GM21528 (cell line): ENCODE measurements around the gene MOB2.
"Not testable (repeated sequence)": the region's sequence is repeated elsewhere in the genome, so short reads cannot be mapped to it uniquely, and the experiment has no call there.

Experiments used
- ATAC-seq: cut with Tn5 transposase; IDR thresholded peaks from one replicate; pipeline ENCODE4 v1.9.1; 2021; ENCODE audit warnings: mild to moderate bottlenecking, moderate library complexity; ENCODE audit not compliant: unreplicated experiment, low FRiP score

The MOB2 gene

DNA sequence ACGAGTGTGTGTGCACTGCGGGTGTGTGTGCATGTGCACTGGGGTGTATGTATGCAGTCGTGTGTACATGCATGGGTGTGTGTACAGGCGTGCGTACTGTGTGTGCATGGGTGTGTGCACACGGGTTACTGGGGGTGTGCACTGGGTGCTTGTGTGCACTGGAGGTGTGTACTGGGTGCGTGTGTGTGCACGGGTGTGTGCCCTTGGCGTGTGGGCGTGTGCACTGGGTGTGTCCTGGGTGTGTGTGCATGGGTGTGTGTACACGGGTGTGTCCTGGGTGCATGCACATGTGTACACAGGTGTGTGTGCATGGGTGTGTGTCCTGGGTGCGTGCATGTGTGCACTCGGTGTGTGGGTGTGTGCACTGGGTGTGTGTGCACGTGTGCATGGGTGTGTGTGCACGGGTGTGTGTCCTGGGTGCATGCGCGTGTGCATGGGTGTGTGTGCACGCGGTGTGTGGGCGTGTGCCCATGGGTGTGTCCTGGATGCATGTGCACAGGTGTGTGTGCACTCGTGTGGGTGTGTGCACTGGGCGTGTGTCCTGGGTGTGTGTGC, 57.7 kb downstream of the MOB2 start:
- ATAC-seq, result no peak

DNA sequence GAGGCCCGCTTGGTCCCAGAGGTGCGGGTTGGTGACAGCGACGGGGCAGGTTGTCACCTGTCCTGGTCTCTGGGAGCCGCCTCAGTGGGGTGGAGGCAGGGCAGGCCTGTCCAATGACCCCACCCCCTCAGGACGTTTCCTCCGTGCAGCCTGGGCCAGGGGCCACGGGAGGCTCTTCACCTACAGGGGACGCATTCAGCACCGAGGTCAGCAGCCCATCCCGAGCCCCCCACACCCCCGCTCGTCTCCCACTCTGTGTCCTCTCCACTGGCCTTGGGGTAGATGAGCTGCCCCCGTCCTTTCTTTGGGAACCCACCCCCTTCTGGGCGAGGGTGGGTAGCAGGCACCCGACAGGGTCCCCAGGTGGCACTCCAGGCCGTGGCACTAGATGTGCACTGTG, 61.1 kb downstream of the MOB2 start:
- ATAC-seq, result no peak

DNA sequence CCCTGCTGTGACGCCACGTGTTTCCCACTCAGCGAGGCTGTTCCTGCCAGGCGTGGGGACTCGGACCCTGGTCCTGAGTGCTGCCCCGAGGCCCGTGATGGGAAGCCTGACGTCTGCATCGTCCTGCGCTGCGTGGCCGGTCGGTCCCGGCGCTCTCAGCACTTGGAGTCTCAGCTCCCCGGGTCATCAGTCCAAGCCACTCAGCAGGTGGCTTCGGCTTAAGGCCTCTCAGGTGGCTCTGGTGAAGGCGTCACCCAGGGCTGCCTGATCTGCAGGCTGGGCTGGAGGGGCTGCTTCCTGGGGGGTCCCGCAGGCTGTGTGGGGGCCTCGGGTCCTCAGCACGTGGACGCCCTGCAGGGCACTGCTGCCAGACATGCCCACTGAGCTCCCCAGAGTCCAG, 61.6 kb downstream of the MOB2 start:
- no peak for ATAC-seq

DNA sequence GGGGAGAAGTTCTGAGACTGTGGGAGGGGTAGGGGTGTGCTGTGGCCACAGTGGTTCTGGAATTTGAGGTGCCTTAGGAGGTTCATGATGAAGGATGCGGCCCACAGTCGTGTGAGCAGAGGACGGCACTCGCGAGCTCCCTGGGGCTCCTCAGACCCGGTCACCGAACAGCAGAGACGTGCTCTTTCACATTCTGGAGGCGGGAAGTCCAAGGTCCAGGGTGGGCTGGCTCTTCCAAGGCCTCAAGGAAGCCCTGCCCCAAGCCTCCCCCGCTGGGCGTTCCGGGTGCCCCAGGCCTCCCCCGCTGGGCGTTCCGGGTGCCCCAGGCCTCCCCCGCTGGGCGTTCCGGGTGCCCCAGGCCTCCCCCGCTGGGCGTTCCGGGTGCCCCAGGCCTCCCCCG, 63.2 kb downstream of the MOB2 start:
- not testable (repeated sequence) for ATAC-seq

DNA sequence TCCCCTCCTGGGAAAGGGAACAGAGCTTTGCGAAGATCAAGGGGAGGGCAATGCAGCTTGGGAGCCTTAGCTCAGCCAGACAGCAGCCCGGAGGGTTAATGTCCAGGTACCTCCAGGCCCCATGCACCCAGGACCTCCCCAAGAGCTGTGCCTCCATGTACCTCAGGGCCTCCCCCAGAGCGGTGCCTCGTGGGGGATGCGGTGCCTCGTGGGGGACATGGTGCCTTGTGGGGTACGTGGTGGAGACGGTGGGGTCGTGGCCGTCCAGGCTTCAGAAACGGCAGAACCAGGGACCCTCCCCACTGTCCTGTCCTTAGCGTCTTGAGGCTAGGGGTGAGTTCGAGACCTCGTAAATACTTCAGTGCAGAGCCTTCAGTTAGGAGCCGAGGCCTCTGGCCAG, 63.6 kb downstream of the MOB2 start:
- ATAC-seq, result no peak

DNA sequence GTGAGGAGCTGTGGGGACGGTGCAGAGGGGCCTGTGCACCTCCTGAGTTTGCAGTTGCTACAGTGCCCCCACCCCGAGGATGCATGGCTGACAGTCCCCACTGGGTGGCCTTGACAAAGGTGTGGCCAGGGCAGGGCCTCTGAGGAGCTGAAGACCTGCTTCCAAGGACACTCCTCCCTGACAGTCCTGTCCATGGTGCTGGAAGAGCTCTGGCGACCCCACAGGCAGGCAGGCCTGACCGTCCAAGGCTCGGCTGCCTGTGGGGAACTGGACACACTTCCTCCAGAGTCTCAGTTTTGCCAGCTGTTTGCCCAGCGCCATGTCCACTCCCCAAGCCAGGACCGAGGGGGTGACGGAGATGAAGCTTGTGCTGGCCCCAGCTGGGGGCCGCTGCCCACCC, 64.1 kb downstream of the MOB2 start:
- ATAC-seq, result no peak

DNA sequence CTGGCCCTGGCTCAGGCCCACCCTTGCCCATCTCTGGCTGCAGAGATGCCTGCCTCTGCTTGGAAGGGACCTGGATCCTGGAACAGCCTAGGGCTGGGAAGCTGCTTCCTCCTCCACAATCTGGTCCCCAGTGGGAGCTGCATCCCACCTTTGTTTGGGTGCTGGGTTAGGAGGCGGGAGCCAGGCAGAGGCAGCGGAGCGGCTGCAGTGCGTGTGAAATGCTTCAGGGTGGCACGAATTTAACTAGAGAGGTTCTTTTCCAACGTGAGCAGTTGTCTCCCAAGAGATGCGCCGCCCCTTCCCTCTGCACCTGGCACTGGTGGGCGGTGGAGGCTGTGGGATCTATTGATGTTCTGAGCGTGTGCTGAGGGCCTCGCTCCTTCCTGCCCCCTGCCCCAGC, 65.3 kb downstream of the MOB2 start:
- no peak for ATAC-seq

DNA sequence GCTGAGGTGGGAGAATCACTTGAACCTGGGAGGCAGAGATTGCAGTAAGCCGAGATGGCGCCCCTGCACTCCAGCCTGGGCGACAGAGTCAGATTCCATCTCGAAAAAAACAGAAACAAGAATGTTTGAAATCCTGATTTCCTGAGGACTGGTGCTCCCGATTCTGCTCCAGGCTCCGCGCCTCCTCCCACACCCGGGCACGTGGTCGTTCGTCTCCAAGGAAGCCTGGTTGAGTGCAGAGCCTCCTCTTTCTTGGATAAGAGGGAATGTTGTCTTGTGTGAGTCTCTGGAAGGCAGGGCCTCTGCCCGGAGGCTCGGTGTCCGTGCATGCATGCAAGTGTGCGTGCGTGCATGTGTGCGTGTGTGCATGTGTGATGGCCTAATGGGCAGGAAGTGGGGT, 66.8 kb downstream of the MOB2 start:
- no peak for ATAC-seq
